ENCODE data around the gene JHY. TPM values are rescaled to one million over a fixed set of nuclear protein-coding genes. Genes with fewer than 3 reads are reported as not detected.
A peak's percentile ranks its signal among the peaks of the same experiment; 100 is the strongest.

JHY gene
- total RNA-seq, 3 donors from 2014 or later (not counting 1 experiment from before 2014, with no cell fraction given), result 0.88 to 1.5 (median 1.2) TPM

GRCh38 chr11:122963961-122964360 lies 81.4 kb downstream of the JHY start:
- no peak overlapping the region for H3K27ac Mint-ChIP-seq
- no peak for TF ChIP-seq CTCF (IDR thresholded peaks at IDR 0.05)
- Histone ChIP-seq H3K36me3 (ENCODE audit: control insufficient read depth, insufficient read depth, low read length) (no peaks in the 10 kb centered on the region), H3K27me3 (ENCODE audit: control insufficient read depth, insufficient read depth, low read length) (peaks cover 18% of the 10 kb centered on the region), H3K9me3 (ENCODE audit: control insufficient read depth, insufficient read depth, low read length) (no peaks in the 10 kb centered on the region), H3K4me1 (ENCODE audit: control insufficient read depth, insufficient read depth, low read length) (no peaks in the 10 kb centered on the region), H3K27ac (ENCODE audit: low read length) (no peak overlapping the region), H3K4me3 (ENCODE audit: low read length) (no peak overlapping the region)
- no peak for DNase-seq
- peaks cover 4% of the 10 kb centered on the region for H3K36me3 Mint-ChIP-seq
- no peak for ATAC-seq
- intact Hi-C loops (cut with micrococcal nuclease), result no loop called here
- WGBS (ENCODE audit: insufficient coverage), result 89% methylated on average over 4 of the region's 4 CpGs
- no peak overlapping the region for H3K4me3 Mint-ChIP-seq
- H3K9me3 Mint-ChIP-seq, result no peaks in the 10 kb centered on the region
- H3K27me3 Mint-ChIP-seq (ENCODE audit: low read depth in 2 of 2), result peaks cover 27 to 56% of the 10 kb centered on the region in 2 donors
- no peaks in the 10 kb centered on the region for H3K4me1 Mint-ChIP-seq

DNA sequence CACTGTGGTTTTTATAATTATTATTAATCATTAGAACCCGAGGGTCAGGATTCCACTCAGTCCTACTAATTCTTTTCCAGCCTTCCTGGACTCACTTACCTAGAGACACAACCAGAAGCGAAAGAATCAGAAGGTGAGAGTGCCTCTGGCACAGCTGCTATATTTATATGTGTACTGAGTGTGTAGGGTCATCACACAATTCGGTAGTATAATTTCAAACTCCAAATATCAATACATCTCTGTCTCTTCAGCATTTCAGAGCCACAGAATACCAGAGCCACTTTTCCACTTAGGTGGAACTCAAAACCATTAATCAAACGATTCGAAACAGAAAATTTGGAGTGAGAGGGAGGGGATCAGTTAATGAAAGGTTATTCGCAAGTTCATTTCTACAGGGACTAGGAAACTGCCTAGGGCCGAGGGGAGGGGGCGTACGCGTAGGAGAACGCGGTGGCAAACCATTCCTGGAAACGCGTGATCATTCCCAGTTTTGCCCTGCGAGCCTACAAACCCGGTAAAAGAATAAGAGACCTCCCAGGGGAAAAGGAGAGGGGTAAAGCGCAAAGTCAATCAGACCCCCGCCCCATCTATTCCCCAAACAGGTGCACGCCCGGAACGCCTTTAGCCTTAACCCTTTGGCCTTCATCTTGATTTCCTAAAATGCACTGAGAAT lies 93.6 kb downstream of the JHY start:
- Histone ChIP-seq H3K4me1 (ENCODE audit: control insufficient read depth, insufficient read depth, low read length) (peaks cover 6% of the 10 kb centered on the region), H3K36me3 (ENCODE audit: control insufficient read depth, insufficient read depth, low read length) (no peaks in the 10 kb centered on the region), H3K27me3 (ENCODE audit: control insufficient read depth, insufficient read depth, low read length) (peaks cover 62% of the 10 kb centered on the region), H3K27ac (ENCODE audit: low read length) (no peak overlapping the region), H3K4me3 (ENCODE audit: low read length) (no peak overlapping the region), H3K9me3 (ENCODE audit: control insufficient read depth, insufficient read depth, low read length) (peaks cover 2% of the 10 kb centered on the region)
- intact Hi-C loops (cut with micrococcal nuclease), result no loop called here
- ATAC-seq (no peak), DNase-seq (no peak)
- Mint-ChIP-seq H3K4me1 (peaks cover 7 to 10% of the 10 kb centered on the region in 2 donors), H3K36me3 (no peaks in the 10 kb centered on the region), H3K27me3 (ENCODE audit: low read depth in 2 of 2) (peaks cover 61 to 81% of the 10 kb centered on the region in 2 donors), H3K4me3 (no peak overlapping the region), H3K27ac (no peak overlapping the region), H3K9me3 (no peaks in the 10 kb centered on the region)
- TF ChIP-seq CTCF (IDR thresholded peaks at IDR 0.05), result no peak
- WGBS (ENCODE audit: insufficient coverage), result 18% methylated on average over 16 of the region's 21 CpGs

GRCh38 chr11:122976734-122977469 lies 94.3 kb downstream of the JHY start:
- 6% methylated on average over 50 of the region's 50 CpGs for WGBS (ENCODE audit: insufficient coverage)
- TF ChIP-seq CTCF (IDR thresholded peaks at IDR 0.05), result no peak
- H3K4me3 ChIP-seq (ENCODE audit: low read length), result no peak overlapping the region
- H3K36me3 ChIP-seq (ENCODE audit: control insufficient read depth, insufficient read depth, low read length), result no peaks in the 10 kb centered on the region
- peaks cover 67 to 87% of the 10 kb centered on the region in 2 donors for H3K27me3 Mint-ChIP-seq (ENCODE audit: low read depth in 2 of 2)
- H3K4me1 ChIP-seq (ENCODE audit: control insufficient read depth, insufficient read depth, low read length), result peaks cover 9% of the 10 kb centered on the region
- H3K27ac Mint-ChIP-seq, result no peak overlapping the region
- H3K27me3 ChIP-seq (ENCODE audit: control insufficient read depth, insufficient read depth, low read length), result peaks cover 69% of the 10 kb centered on the region
- DNase-seq, result peak in 1 of 2 donors; percentile 5
- no peak for ATAC-seq
- no peaks in the 10 kb centered on the region for H3K36me3 Mint-ChIP-seq
- peaks cover 7 to 15% of the 10 kb centered on the region in 2 donors for H3K4me1 Mint-ChIP-seq
- no peak overlapping the region for H3K27ac ChIP-seq (ENCODE audit: low read length)
- H3K9me3 ChIP-seq (ENCODE audit: control insufficient read depth, insufficient read depth, low read length), result peaks cover 2% of the 10 kb centered on the region
- intact Hi-C loops (cut with micrococcal nuclease), result no loop called here
- H3K9me3 Mint-ChIP-seq, result no peaks in the 10 kb centered on the region
- no peak overlapping the region for H3K4me3 Mint-ChIP-seq
